Right lung (tissue), 5 donors: Measurements from ENCODE around the gene TOM1L2. TPM values are rescaled to one million over a fixed set of nuclear protein-coding genes. Genes with fewer than 3 reads are reported as not detected.

Source experiments
- DNase-seq, 2 donors: peaks; one replicate each; pipeline ENCODE4 v3.0.0-alpha.2; 2013
- polyA plus RNA-seq, 5 donors: library from polyadenylated mRNA; unstranded; fragments of 120-200 nt; gene quantifications; one replicate each; pipeline versions ENCODE4 v1.2.1 to v1.2.3, GENCODE V29; 2013; ENCODE audit warnings: inconsistent platforms in 1 of 5, low replicate concordance in 1 of 5; ENCODE audit not compliant: insufficient read length in 5 of 5, insufficient read depth in 1 of 5

The TOM1L2 gene
- polyA plus RNA-seq, 5 donors, result 37.7 to 63.8 (median 52.2) TPM

DNA sequence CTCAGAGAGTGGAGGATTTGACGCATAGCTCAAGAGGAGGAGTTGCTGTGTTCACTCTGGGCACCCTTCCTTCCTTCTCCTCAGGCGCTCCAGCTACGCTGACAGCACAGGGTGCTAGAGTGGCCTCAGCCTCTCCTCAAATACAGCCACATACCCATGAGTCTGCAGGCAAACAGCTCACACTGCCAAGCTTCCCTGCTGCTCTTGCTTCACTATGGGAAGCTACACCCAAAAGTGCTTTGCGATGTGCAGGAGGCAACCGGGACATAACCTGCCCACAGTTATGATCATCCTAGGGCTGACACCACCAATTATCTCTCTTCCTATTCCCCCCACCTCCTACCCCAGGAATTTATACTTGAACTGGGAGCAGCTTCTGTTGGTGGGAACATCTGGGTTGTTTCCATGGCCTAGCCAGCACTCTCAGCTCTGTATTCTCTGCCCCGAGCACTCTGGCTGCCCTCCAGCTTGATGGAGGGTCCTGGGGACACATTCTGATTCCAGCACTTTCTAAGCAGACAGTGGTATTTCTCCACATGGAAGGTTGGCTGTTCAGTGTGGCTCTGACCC, 95.2 kb downstream of the TOM1L2 start:
- peak in 1 of 2 donors; percentile 93 for DNase-seq

DNA sequence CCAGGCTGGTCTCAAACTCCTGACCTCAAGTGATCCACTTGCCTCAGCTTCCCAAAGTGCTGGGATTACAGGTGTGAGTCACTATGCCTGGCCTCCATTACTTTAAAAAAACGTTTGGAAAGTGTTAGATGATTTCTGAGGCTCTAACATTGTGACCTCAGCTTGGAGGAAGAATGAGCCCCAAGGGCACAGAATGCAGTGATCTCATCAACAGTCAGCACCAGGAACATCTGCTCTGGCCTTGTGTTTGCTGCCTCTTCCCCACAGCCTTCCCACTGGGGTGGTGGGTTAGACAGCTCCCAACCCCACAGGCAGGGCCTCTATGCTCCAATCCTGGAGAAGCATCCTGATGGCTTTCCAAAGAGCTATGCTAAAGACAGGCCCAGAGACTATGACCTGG, 97.7 kb downstream of the TOM1L2 start:
- DNase-seq, result no peak

DNA sequence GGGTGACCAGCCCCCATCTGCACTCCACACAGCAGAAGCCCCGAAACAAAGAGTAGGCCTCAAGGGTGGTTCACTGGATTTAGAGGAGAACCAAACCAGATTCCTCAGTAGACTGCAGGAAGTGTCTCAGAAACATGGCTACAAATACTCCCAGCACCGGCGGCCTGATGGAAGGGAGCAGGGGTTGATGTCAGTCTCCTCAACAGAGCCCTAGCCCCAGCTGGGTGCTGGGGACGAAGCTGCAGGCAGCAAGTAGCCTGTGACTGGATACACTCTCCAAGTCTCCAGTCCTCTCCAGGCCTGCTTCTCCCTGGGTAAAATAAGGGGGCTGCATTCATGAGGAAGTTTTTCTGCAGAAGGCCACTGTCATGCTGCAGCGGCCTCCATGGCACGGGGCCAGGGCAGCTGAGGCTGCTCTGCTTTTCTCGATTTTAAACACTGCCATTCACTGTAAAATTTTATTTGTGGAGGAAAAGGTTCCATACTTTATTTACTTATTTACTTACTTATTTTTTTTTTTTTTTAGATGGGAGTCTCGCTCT, 98.7 kb downstream of the TOM1L2 start:
- no peak for DNase-seq

DNA sequence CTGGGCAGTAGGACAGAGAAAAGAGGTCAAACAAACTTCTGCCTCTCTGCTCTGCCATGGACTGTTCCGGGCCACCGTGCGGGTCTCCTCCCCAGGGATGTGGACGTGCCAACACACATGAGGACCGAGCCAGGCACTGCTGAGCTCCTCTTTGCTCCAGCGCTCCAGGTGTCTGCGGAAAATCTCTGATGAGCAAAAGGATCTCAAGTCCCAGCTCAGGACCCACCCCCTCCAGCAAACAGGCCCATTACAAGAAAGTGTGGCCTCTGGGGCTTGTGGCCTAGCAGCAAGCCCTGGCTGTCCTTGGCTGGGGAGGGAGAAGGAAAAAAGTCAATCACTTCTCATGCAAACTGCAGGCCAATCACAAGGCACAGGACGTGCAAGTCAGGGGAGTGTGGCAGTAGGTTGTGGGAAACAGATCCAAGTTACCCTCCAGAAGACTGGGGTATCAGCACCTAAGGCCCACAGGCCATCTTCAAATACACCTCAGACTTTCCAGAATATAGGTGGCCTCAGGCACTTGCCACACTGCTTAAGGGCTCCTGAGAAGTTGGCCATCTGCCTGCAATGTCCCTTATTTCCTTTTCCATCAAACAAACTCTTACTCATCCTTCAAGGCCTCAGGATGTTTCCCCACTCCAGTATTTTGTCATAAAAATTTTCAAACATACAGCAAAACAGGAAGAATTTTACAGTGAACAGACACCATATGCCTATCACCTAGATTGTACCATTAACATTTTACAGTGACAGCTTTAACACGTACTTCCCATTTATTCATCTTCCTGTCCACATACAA, 99.5 kb downstream of the TOM1L2 start:
- DNase-seq, result no peak

DNA sequence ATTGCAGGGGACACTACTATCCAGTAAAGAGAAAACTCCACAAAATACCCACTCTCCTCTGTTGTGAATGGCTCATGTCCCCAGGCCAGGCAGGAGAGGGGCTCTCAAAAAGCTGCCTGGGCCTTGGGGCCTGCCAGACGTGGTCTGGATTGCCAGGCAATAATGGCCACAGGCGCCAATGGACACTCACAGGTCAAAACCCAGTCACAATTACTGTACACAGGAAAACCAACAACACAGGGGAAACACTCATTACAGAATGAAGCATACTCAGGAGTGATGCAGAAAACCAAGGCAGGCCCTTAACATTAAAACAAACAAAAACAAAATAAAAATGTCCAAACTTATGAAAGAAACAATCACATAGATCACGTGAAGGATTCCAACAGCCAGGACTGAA, 100.3 kb downstream of the TOM1L2 start:
- DNase-seq, result no peak

DNA sequence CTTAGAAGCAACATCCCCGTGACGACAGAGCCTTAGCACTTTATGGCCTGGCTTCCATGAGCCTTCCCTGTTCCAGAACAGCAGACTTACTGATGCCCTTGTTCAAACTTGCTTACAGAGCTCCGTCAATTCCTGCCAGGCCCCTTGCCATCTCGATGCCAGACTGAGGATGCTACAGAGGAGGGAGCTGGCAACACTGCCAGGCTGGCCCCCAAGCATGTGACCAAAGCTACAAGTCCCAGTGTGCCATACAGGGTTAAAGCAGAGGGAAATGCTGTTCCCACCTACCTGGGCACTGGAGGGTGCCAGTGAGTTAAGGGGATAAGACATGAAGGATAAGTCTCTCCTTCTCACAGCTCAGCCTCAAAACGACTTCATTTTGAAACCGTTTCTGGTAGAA, 102.0 kb downstream of the TOM1L2 start:
- no peak for DNase-seq

DNA sequence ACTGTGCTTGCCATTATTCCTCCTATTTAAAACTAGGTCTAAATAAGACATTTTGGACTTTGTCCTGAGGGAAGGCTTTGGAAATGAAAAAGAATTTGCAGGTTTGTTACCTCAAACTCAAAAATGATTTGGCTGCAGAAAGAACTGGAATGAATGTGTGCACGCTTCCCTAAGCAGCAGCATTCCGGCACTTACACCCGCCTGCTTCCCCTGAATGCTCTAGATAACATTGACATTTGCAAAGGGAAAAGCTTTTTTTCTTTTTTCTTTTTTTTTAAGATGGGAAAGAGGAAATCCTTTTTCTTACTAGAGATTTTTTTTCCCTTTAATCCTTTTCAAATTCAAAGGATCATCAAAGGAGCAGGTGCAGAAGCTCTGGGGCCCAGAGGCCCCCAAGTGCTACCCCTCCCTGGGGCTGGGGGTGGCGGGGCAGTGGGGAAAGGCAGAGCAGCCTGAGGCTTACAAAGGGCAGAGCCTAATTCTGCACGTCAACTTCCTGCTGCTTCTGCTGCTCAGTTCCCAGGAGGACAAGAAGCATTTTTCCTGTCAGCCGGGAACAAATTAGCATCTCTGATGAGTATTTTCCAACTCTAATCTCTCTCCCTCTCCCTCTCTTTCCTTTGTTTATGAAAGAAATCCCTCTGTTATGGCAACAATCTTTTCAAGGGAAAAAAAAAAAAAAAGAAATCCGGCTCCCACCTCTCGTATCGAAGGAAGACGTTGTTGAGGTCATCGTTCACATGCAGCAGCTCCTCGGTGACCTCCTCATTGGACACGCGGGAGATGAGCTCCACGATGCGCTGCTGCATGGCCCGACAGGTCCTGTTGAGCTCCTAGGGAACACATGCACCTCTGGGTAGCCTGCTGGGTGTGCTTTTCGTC, 103.3 kb downstream of the TOM1L2 start:
- no peak for DNase-seq

DNA sequence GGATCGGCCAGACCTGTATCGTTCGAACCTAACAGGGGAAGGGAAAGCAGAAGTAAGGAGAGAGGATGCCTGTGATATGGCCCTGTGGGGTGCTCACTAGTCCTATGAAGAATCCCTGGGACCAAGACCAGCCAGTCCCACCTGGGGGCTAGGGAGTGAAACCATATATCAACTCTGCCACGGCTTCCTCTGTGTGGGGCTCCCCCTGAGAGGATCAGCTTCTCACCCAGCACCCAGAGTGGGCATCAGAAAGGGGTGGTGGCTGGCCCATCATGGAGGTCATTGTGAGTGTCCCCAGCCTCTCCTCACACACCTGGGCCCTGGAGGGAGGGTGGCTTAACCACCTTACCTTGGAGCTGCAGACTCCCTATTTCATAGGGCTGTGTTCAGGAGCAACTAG, 105.3 kb downstream of the TOM1L2 start:
- DNase-seq, result no peak

DNA sequence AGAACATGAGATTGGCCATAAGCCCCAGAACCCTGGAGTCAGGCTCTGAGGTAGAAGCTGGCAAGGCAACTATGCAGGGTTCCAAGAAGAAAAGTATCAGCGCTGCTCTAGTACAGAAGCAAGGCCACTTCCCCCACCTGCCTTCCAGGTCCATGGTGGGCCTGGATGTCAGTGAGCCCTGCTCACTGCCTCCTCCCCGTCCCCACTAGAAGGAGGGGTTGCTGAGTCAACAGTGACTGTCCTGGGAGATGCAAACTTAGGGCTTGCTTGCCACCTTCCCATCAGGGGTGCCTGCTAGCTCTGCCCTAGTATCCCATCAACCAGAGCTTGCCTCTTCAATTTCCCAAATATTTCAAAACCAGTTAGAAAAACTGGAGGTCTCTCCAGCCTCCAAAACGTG, 105.8 kb downstream of the TOM1L2 start:
- no peak for DNase-seq

DNA sequence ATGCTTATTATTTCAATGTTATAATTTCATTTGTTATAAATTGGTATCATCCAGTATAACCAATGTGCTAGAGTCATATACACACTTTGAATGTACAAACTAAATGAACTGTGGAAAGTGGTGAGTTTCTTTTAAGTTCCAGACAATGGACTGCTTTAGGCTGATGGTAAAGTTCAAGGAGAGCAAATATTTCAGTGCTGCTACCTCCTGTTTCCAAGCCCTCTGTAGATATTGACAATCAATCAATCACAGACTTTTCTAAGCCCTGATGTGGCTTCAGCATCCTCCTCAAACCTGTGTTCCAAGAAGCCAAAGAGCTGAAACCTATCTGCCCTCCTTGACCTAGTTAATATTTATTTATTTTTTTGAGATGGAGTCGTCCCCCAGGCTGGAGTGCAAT, 107.2 kb downstream of the TOM1L2 start:
- no peak for DNase-seq

DNA sequence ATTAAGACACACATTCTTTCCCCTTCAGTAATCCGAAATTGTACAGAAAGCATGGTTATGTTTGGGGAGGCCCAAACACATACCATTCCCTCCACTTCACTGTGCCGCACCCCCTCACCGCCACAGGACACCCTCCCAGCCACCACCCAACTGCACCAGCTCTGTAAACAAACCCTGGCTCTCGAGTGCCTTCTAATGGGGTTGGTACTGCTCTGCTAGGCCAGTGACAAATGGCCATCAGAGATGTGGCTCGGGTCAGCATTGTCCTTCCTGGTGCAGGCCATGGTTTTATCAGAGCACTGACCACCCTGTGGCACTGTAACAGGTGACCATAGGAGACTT, 111.5 kb downstream of the TOM1L2 start:
- no peak for DNase-seq

DNA sequence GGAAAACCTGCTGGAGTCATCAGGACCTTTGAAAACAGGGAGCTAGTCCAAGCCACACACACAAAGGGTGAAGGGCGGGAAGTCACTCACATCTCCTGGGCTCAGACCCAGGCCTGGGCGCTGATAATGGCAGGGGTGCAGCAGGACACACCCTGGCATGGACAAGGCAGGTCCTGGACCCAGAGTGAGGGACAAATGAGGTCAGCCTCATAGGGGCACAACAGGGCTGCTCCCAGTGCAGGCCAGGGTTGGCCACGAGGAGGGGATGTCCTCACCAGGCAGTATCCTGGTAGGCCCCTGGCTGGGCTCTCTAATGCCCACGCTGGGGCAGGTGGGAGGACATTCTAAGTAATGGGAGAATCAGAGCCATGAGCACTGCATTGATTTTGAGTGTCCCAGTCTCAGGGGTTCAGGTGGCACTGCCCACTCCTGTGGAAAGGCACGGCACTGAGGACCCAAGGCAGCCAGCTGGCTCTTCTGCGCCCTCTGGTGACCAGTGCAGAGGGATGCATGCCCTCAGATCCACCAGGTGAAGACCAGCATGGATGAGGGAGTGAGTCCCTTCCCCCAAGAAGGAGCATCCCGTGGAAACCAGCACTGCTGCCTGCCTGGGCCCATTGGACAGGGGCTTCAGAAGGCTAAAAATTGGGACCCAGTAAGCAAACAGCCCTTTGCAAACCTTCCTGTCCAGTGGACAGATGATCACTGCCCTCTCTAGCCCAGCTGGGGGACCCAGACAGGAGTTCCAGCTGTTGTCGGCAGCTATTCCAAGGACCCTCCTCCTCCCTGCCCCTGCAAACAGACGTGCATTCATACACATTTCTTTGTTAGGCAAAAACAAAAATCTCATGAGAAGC, 112.1 kb downstream of the TOM1L2 start:
- peak; percentile 63 to 65 for DNase-seq

DNA sequence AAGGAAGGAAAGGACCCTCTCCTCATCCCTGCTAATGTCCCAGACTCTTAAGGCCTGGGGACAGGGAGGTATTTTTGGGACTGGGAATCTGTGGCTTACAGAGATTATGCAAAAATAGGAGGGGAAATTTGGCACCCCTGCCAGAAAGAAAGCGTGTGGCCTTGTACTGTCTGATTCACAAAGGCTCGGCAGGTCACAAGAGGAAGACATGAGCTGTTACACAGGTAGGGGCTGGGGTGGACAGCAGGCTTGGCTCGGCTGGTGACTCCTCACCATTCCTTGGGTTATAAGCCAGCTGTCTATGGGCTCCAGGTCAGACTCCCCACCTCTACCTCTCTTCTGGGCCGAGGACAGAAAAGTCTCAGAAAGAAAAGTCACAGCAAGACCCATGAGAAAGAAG, 114.7 kb downstream of the TOM1L2 start:
- no peak for DNase-seq

DNA sequence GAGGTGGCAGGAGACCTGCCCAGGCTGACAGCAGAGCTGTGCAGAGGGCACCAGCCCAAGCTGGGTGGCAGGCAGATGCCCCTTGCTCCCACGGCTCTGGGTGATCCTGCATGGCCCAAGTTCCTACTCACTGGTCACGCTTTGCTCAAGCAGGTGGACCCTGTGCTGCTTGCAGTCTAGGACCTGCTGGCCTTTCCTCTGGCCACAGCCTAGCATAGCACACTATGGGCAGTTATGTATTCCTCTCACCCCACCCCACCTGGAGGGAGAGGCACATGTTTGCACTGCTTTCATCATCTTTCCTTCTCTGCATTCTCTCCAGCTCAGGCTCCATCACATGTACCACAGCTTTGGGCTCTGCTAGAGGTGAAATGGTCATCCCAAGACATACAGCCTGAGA, 115.8 kb downstream of the TOM1L2 start:
- no peak for DNase-seq

DNA sequence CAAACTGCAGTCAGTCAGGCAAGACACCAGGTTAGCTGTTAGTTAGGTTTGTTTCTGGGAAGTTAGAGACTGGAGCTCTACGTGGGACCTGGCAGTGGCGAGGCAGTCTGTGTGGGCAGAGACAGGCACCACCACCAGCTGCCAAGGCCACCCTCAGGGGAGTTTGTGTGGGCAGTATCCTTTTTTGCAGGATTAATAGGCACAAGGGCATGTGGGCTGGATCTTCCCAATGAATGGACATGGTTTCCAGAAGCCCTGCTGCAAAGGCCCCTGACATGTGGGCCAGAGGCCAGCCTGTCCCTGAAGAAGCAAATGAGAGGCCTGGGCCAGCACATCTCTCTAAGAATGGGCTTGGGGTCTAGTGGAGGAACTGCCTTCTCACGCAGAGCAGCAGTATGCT, 116.2 kb downstream of the TOM1L2 start:
- no peak for DNase-seq

DNA sequence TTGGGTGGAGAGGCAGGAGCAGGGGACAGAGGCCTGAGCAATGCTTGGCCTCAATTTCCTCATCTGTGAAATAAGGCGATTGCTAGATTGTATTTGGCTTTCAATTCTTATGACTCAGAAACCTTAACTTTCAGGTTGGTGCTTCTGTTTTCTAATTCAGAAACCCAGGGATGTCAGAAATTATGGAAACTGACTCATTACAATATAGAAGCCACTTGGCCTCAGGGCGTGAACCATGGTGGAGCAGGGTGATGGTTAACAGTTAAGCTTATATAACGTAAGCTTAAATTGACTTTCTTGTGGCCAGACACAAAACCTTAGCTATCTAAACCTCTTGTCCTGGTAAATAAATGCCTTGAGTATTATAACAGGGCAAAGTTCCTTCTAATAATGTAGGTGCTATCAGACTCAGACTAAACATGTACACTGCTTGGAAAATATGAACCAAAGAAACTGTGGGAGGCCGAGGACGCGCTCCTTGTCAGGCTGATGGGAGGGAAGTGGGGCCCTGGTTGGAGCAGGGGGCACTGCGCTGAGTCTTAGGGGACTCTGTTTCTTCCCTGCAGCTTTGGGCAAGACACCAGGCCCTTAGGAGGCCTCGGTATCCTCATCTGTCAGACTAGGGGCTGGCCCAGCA, 118.3 kb downstream of the TOM1L2 start:
- no peak for DNase-seq

DNA sequence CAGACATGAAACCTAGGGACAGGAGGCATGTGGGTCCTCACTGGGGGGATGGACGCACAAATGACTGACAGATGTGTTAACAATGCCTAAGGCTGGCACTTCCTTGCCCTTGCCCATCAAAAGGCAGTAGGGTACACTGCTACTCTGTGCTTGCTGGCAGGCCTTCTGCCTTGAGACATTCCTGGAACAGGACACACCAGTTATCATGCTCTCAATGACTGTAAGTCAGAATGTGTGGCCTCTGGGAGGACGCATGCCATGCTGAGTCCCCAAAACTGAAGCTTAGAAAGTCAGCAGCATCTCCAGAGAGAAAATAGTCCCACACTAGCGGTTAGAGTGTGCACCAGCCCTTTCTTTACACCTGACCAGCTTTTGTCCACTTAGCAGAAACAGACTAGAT, 119.3 kb downstream of the TOM1L2 start:
- DNase-seq, result no peak

DNA sequence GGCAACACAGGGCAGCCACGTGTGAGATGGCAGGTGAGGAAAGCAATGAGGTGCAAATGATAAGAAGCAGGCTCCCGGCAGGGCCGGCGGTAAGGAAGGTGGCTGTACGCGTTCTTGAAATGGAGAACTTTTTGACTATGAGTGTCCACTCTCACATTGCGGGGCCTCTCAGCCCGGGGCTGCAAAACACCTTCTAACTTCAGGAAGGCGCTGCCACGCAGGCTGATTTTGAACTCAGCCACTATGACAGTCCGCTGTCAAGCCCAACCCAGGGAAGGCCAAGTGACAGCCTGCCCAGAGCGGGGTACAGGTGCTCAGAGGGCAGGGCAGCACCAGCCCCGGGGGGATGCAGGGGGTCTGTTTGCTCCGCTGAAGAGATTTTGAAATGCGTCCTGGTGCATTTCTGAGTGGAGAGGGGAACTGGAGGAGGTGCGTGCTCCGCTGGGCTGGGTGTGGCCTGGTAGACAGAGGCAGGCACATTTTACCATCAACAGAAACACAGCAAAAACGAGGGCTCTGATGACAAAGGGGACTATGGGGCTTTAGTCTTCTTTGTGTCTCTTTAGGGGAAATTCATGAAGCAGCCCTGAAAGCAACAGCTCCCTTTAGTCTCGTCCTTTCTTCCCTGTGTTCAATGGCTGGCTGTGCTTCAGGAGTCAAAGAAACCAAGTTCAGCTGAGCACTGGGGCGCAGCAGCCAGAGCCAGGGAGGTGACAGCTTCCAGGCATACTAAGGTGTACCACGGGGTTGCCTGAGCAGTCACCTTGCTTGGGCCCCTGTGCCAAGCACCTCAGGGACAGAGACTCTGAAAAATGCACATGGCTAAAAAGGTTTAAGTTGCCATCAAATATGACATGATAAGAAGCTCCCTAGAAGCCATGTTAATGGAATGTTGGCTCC, 120.8 kb downstream of the TOM1L2 start:
- no peak for DNase-seq

DNA sequence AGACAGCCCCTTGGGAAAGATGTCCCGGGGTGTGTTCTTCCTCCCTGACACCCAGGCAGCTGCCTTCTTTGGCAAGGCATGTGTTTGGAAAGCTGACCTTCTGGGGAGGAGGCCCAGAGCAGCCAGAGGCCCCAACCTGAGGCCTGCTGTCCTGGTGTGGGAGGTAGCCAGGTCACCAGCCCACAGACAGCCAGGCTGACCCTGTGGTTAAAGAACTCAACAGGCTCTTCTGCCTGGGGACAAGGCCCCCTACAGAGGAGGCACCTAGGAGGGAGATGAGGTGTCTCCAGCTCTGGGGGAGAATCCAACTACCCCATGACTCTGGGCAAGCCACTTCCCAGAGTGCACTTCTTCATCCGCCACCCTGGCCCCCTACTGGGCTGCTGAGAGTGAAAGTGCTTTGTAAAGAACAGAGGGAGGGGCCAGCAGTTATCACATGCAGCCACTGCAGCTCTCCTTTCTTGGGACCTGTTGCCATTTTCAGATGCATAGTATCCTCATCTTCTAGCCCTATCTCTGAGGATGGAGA, 122.3 kb downstream of the TOM1L2 start:
- no peak for DNase-seq
